Stimulated activated naive CD8-positive, alpha-beta T cell treated with anti-CD3 and anti-CD28 coated beads, Interleukin-15, amount 100 ng/mL, for 72 hours (primary cell): Measurements from ENCODE around the gene GMCL2.
"Not testable (repeated sequence)": the region's sequence is repeated elsewhere in the genome, so short reads cannot be mapped to it uniquely, and the experiment has no call there.

Source experiments
- ATAC-seq: fragments of 150-1000 bp; cut with Tn5 transposase; 2 replicates; pipeline ENCODE4 v1.10.0; 2021; ENCODE audit warnings: mild to moderate bottlenecking, moderate library complexity
- DNase-seq, 2 donors: peaks; one replicate each; pipeline ENCODE4 v3.0.0; 2021 to 2022
- H3K27ac Mint-ChIP-seq, 2 donors: one replicate each; pipeline ENCODE4 v1.8.0; 2022; ENCODE audit warnings: mild to moderate bottlenecking in 2 of 2, mixed read lengths in 2 of 2, moderate library complexity in 2 of 2
- H3K27me3 Mint-ChIP-seq: one replicate; pipeline ENCODE4 v1.8.0; 2022; ENCODE audit warnings: mixed read lengths
- H3K4me1 Mint-ChIP-seq: one replicate; pipeline ENCODE4 v1.8.0; 2022; ENCODE audit warnings: mild to moderate bottlenecking, mixed read lengths
- H3K4me3 Mint-ChIP-seq, 2 donors: one replicate each; pipeline ENCODE4 v1.8.0; 2022; ENCODE audit warnings: mild to moderate bottlenecking in 2 of 2, mixed read lengths in 2 of 2, moderate library complexity in 1 of 2
- H3K9me3 Mint-ChIP-seq, 2 donors: one replicate each; pipeline ENCODE4 v1.8.0; 2022; ENCODE audit warnings: mixed read lengths in 2 of 2

The GMCL2 gene

GRCh38 chr5:178187014-178187413 is at the start of gene GMCL2:
Gene GMCL2, minus strand, starts transcription at chr5:178187371. Its CDS starts 72 bp downstream, at chr5:178187299.
- H3K9me3 Mint-ChIP-seq, result no peaks in the 10 kb centered on the region
- no peak for ATAC-seq

GRCh38 chr5:178236679-178237078 is 49.5 kb upstream of the GMCL2 start:
- ATAC-seq, result no peak
- H3K27me3 Mint-ChIP-seq, result no peaks in the 10 kb centered on the region
- peak overlapping the region in 1 of 2 donors; percentile 12 for H3K4me3 Mint-ChIP-seq
- no peak for DNase-seq
- no peaks in the 10 kb centered on the region for H3K9me3 Mint-ChIP-seq
- peak overlapping the region in 1 of 2 donors; percentile 65 for H3K27ac Mint-ChIP-seq
- peaks cover 88% of the 10 kb centered on the region for H3K4me1 Mint-ChIP-seq

More at GRCh38 chr5:178187014-178187413, at the start of gene GMCL2:
- Mint-ChIP-seq H3K4me3 (no peak within 1 kb of the TSS), H3K27ac (no peak within 1 kb of the TSS), H3K4me1 (peaks cover 8% of the 10 kb centered on the region), H3K27me3 (peaks cover 10% of the 10 kb centered on the region)
- DNase-seq, result no peak

- no peak overlapping the region for H3K4me3 Mint-ChIP-seq
- no peak for DNase-seq
- H3K27me3 Mint-ChIP-seq, result no peaks in the 10 kb centered on the region
- H3K9me3 Mint-ChIP-seq, result no peaks in the 10 kb centered on the region
- peaks cover 88% of the 10 kb centered on the region for H3K4me1 Mint-ChIP-seq
- ATAC-seq, result no peak
- no peak overlapping the region for H3K27ac Mint-ChIP-seq
Observed at GRCh38 chr5:178236126-178236525, 49.0 kb upstream of the GMCL2 start.

GRCh38 chr5:178235588-178235974 is 48.4 kb upstream of the GMCL2 start:
- H3K27me3 Mint-ChIP-seq, result no peaks in the 10 kb centered on the region
- no peak overlapping the region for H3K27ac Mint-ChIP-seq
- H3K9me3 Mint-ChIP-seq, result no peaks in the 10 kb centered on the region
- DNase-seq, result no peak
- peaks cover 88% of the 10 kb centered on the region for H3K4me1 Mint-ChIP-seq
- no peak for ATAC-seq
- H3K4me3 Mint-ChIP-seq, result no peak overlapping the region

- no peaks in the 10 kb centered on the region for H3K9me3 Mint-ChIP-seq
- H3K4me3 Mint-ChIP-seq, result no peak overlapping the region
- no peaks in the 10 kb centered on the region for H3K27me3 Mint-ChIP-seq
- ATAC-seq, result no peak
- DNase-seq, result peak; percentile 77 to 79
- no peak overlapping the region for H3K27ac Mint-ChIP-seq
- H3K4me1 Mint-ChIP-seq, result peaks cover 88% of the 10 kb centered on the region
Observed at GRCh38 chr5:178234750-178235587, 47.8 kb upstream of the GMCL2 start.

GRCh38 chr5:178234121-178234749 is 47.1 kb upstream of the GMCL2 start:
- Mint-ChIP-seq H3K27me3 (no peaks in the 10 kb centered on the region), H3K4me1 (peaks cover 88% of the 10 kb centered on the region), H3K4me3 (no peak overlapping the region), H3K9me3 (no peaks in the 10 kb centered on the region), H3K27ac (peak overlapping the region in 1 of 2 donors; percentile 19)
- ATAC-seq (no peak), DNase-seq (no peak)

GRCh38 chr5:178232920-178233429 is 45.8 kb upstream of the GMCL2 start:
- Mint-ChIP-seq H3K4me3 (peak overlapping the region; percentile 86 to 88), H3K27ac (peak overlapping the region; percentile 36 to 92), H3K4me1 (peaks cover 88% of the 10 kb centered on the region), H3K9me3 (no peaks in the 10 kb centered on the region), H3K27me3 (no peaks in the 10 kb centered on the region)
- ATAC-seq, result no peak
- DNase-seq, result no peak

GRCh38 chr5:178232124-178232919 is 45.2 kb upstream of the GMCL2 start, which contains the start of gene PHYKPL:
Gene PHYKPL, minus strand, starts transcription at chr5:178232802. Its CDS starts 252 bp downstream, at chr5:178232550.
- H3K27me3 Mint-ChIP-seq, result no peaks in the 10 kb centered on the region
- H3K9me3 Mint-ChIP-seq, result no peaks in the 10 kb centered on the region
- ATAC-seq (peak; percentile 81), DNase-seq (peak; percentile 70 to 81)
- peaks cover 88% of the 10 kb centered on the region for H3K4me1 Mint-ChIP-seq
- peak within 1 kb of the TSS; percentile 86 to 88 for H3K4me3 Mint-ChIP-seq
- H3K27ac Mint-ChIP-seq, result peak within 1 kb of the TSS; percentile 91 to 94

GRCh38 chr5:178231539-178232123 is 44.5 kb upstream of the GMCL2 start:
- Mint-ChIP-seq H3K4me3 (peak overlapping the region; percentile 86 to 88), H3K27ac (peak overlapping the region; percentile 91 to 94), H3K9me3 (no peaks in the 10 kb centered on the region), H3K4me1 (peaks cover 84% of the 10 kb centered on the region), H3K27me3 (no peaks in the 10 kb centered on the region)
- ATAC-seq (peak; percentile 2), DNase-seq (no peak)

- no peak for ATAC-seq
- peaks cover 78% of the 10 kb centered on the region for H3K4me1 Mint-ChIP-seq
- no peaks in the 10 kb centered on the region for H3K9me3 Mint-ChIP-seq
- no peaks in the 10 kb centered on the region for H3K27me3 Mint-ChIP-seq
- peak overlapping the region; percentile 91 to 94 for H3K27ac Mint-ChIP-seq
- DNase-seq, result no peak
- peak overlapping the region; percentile 86 to 88 for H3K4me3 Mint-ChIP-seq
Observed at GRCh38 chr5:178230879-178231538, 43.8 kb upstream of the GMCL2 start.

GRCh38 chr5:178229861-178230260 is 42.7 kb upstream of the GMCL2 start:
- DNase-seq (no peak), ATAC-seq (no peak)
- H3K27ac Mint-ChIP-seq, result peak overlapping the region; percentile 57 to 62
- no peaks in the 10 kb centered on the region for H3K9me3 Mint-ChIP-seq
- H3K27me3 Mint-ChIP-seq, result no peaks in the 10 kb centered on the region
- H3K4me3 Mint-ChIP-seq, result peak overlapping the region; percentile 69 to 86
- peaks cover 69% of the 10 kb centered on the region for H3K4me1 Mint-ChIP-seq

- Mint-ChIP-seq H3K4me1 (peaks cover 61% of the 10 kb centered on the region), H3K27ac (peak overlapping the region in 1 of 2 donors; percentile 60), H3K4me3 (peak overlapping the region in 1 of 2 donors; percentile 86)
- not testable (repeated sequence) for H3K9me3 Mint-ChIP-seq, ATAC-seq, H3K27me3 Mint-ChIP-seq, DNase-seq
Observed at GRCh38 chr5:178229111-178229510, 41.9 kb upstream of the GMCL2 start.

- H3K4me1 Mint-ChIP-seq, result peaks cover 63% of the 10 kb centered on the region
- H3K9me3 Mint-ChIP-seq, result no peaks in the 10 kb centered on the region
- ATAC-seq (no peak), DNase-seq (no peak)
- no peaks in the 10 kb centered on the region for H3K27me3 Mint-ChIP-seq
- H3K4me3 Mint-ChIP-seq, result no peak overlapping the region
- H3K27ac Mint-ChIP-seq, result peak overlapping the region in 1 of 2 donors; percentile 60
Observed at GRCh38 chr5:178228609-178229008, 41.4 kb upstream of the GMCL2 start.

GRCh38 chr5:178227929-178228328 is 40.8 kb upstream of the GMCL2 start:
- DNase-seq (no peak), ATAC-seq (no peak)
- Mint-ChIP-seq H3K27ac (peak overlapping the region; percentile 54 to 70), H3K4me3 (no peak overlapping the region), H3K9me3 (no peaks in the 10 kb centered on the region), H3K4me1 (peaks cover 63% of the 10 kb centered on the region), H3K27me3 (no peaks in the 10 kb centered on the region)
